ENCODE measurements around the gene SUSD4.

DNA sequence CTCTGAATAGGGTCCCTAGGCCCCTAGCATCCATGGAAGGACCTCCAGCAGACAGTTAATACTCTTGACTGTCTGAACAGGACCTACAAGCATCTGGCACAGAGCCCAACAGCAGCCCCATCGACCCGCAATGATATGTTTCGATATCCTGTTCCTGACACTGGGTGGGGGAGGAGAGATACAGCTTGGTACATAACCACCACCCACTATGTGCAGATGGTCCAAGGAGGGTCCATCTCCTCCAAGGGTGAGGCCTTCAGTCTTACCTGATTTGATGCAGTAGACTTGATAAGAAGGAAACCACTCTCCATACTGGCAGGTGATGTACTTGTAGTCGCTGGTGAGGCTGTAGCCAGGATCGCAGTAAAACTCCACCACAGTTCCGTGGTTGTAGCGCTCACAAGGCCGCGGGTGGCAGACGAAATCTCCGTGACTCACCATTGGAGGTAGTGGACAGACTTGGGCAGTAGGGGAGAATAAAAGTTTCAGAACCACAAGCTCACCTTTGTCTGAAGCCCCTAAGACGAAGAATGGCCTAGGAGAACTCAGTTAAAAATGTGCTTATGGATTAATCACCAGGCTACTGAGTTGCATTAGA is 134.9 kb downstream of the SUSD4 start:
- no peak for TF ChIP-seq CTCF (IDR thresholded peaks at IDR 0.05)
- TF ChIP-seq EZH2 (IDR thresholded peaks at IDR 0.05) = no peak
